ENCODE measurements around the gene ATP2C2. TPM values are rescaled to one million over a fixed set of nuclear protein-coding genes. Genes with fewer than 3 reads are reported as not detected.

ATP2C2 gene
- total RNA-seq, 1 donor from 2014 or later = 17.9 TPM

GRCh38 chr16:84451781-84452180 is 83.4 kb downstream of the ATP2C2 start:
- no peak for TF ChIP-seq CTCF (IDR thresholded peaks at IDR 0.05; ENCODE audit: insufficient read depth, low read length, poor library complexity, severe bottlenecking)
- Histone ChIP-seq H3K36me3 (ENCODE audit: control insufficient read depth, insufficient read depth, low read length) (no peaks in the 10 kb centered on the region), H3K27me3 (ENCODE audit: control insufficient read depth, insufficient read depth, low read length) (peaks cover 5% of the 10 kb centered on the region), H3K4me3 (ENCODE audit: low read depth, low read length) (no peak overlapping the region)
- DNase-seq (ENCODE audit: low read depth) = no peak

GRCh38 chr16:84453061-84453752 is 84.9 kb downstream of the ATP2C2 start:
- Histone ChIP-seq H3K4me3 (ENCODE audit: low read depth, low read length) (no peak overlapping the region), H3K36me3 (ENCODE audit: control insufficient read depth, insufficient read depth, low read length) (no peaks in the 10 kb centered on the region), H3K27me3 (ENCODE audit: control insufficient read depth, insufficient read depth, low read length) (peaks cover 5% of the 10 kb centered on the region)
- no peak for TF ChIP-seq CTCF (IDR thresholded peaks at IDR 0.05; ENCODE audit: insufficient read depth, low read length, poor library complexity, severe bottlenecking)
- no peak for DNase-seq (ENCODE audit: low read depth)

- no peak for TF ChIP-seq CTCF (IDR thresholded peaks at IDR 0.05; ENCODE audit: insufficient read depth, low read length, poor library complexity, severe bottlenecking)
- Histone ChIP-seq H3K4me3 (ENCODE audit: low read depth, low read length) (no peak overlapping the region), H3K27me3 (ENCODE audit: control insufficient read depth, insufficient read depth, low read length) (peaks cover 5% of the 10 kb centered on the region)
Observed at GRCh38 chr16:84454611-84455010, 86.3 kb downstream of the ATP2C2 start.

GRCh38 chr16:84455031-84455430 is 86.7 kb downstream of the ATP2C2 start:
- Histone ChIP-seq H3K4me3 (ENCODE audit: low read depth, low read length) (no peak overlapping the region), H3K36me3 (ENCODE audit: control insufficient read depth, insufficient read depth, low read length) (no peaks in the 10 kb centered on the region), H3K27me3 (ENCODE audit: control insufficient read depth, insufficient read depth, low read length) (peaks cover 5% of the 10 kb centered on the region)
- no peak for TF ChIP-seq CTCF (IDR thresholded peaks at IDR 0.05; ENCODE audit: insufficient read depth, low read length, poor library complexity, severe bottlenecking)
- no peak for DNase-seq (ENCODE audit: low read depth)

More at GRCh38 chr16:84454611-84455010, 86.3 kb downstream of the ATP2C2 start:
- H3K36me3 ChIP-seq (ENCODE audit: control insufficient read depth, insufficient read depth, low read length) = no peaks in the 10 kb centered on the region
- no peak for DNase-seq (ENCODE audit: low read depth)

GRCh38 chr16:84458606-84459532 is 90.5 kb downstream of the ATP2C2 start:
- TF ChIP-seq CTCF (IDR thresholded peaks at IDR 0.05; ENCODE audit: insufficient read depth, low read length, poor library complexity, severe bottlenecking) = no peak
- no peaks in the 10 kb centered on the region for H3K27me3 ChIP-seq (ENCODE audit: control insufficient read depth, insufficient read depth, low read length)
- no peak overlapping the region for H3K4me3 ChIP-seq (ENCODE audit: low read depth, low read length)
- no peak for DNase-seq (ENCODE audit: low read depth)
- H3K36me3 ChIP-seq (ENCODE audit: control insufficient read depth, insufficient read depth, low read length) = peaks cover 1% of the 10 kb centered on the region

Data from kidney epithelial cell (primary cell).